GM12872 (cell line): ENCODE data around the gene PID1.

Experiments used
- CTCF ChIP-seq: IDR thresholded peaks from 3 replicates; pipeline ENCODE4 v1.5.1; 2011; ENCODE audit warnings: low read depth, mild to moderate bottlenecking, low read length, moderate library complexity; ENCODE audit not compliant: insufficient read depth

PID1 gene

GRCh38 chr2:229084447-229084846 lies 186.6 kb downstream of the PID1 start:
- TF ChIP-seq CTCF = no peak

- no peak for TF ChIP-seq CTCF
Observed at GRCh38 chr2:229083606-229084340, 187.3 kb downstream of the PID1 start.

- no peak for TF ChIP-seq CTCF
Observed at GRCh38 chr2:229081411-229081810, 189.7 kb downstream of the PID1 start.

- TF ChIP-seq CTCF = no peak
Observed at GRCh38 chr2:229080172-229080571, 190.9 kb downstream of the PID1 start.

- TF ChIP-seq CTCF = no peak
Observed at GRCh38 chr2:229073935-229074334, 197.2 kb downstream of the PID1 start.

GRCh38 chr2:229071292-229071976 lies 199.7 kb downstream of the PID1 start:
- TF ChIP-seq CTCF = no peak

- no peak for TF ChIP-seq CTCF
Observed at GRCh38 chr2:229066121-229066715, 204.9 kb downstream of the PID1 start.
